Caco-2 (cell line): ENCODE measurements around the gene PDRG1. TPM values are rescaled to one million over a fixed set of nuclear protein-coding genes. Genes with fewer than 3 reads are reported as not detected.

Experiments
- BruUV-seq: library from RNA; stranded (reverse); fragments of 400-500 nt; replicated peaks from 2 replicates; lab custom pipeline; 2021; lab: Mats Ljungman, UMichigan
- CTCF ChIA-PET: fragments of 300-600 bp; sonication (Branson Sonifier 250); formaldehyde crosslinking; loops from one replicate; lab custom pipeline; 2022; ENCODE audit warnings: antibody characterized with exemption; lab: Charles Lee
- POLR2A ChIA-PET: fragments of 300-600 bp; sonication (Branson Sonifier 250); formaldehyde crosslinking; loops from one replicate; lab custom pipeline; 2022; ENCODE audit warnings: antibody characterized with exemption; lab: Charles Lee
- DNase-seq, 2 experiments: peaks; one replicate each; pipeline versions ENCODE4 v3.0.0 to v3.0.0-alpha.2; 2020 to 2022
- H3K27me3 ChIP-seq: replicated peaks from 2 replicates; pipeline ENCODE4 v1.6.0; 2011; ENCODE audit warnings: low read length; ENCODE audit not compliant: control insufficient read depth, insufficient read depth
- H3K36me3 ChIP-seq: 2 replicates; pipeline ENCODE4 v1.5.1; 2011; ENCODE audit warnings: low read length; ENCODE audit not compliant: control insufficient read depth, insufficient read depth
- H3K4me1 ChIP-seq: fragments of 250-450 bp; sonication (Bioruptor Pico); 2 replicates; pipeline ENCODE4 v1.5.1; 2020; ENCODE audit warnings: mild to moderate bottlenecking
- H3K4me3 ChIP-seq: 2 replicates; pipeline ENCODE4 v1.5.1; 2011; ENCODE audit warnings: low read depth, mild to moderate bottlenecking, control low read depth, low read length
- H3K9me3 ChIP-seq: fragments of 250-450 bp; sonication (Bioruptor Pico); 2 replicates; pipeline ENCODE4 v1.5.1; 2020; ENCODE audit warnings: mild to moderate bottlenecking, moderate library complexity
- H3K27ac Mint-ChIP-seq: one replicate; pipeline ENCODE4 v1.8.0; 2022; ENCODE audit warnings: mixed read lengths; ENCODE audit not compliant: unreplicated experiment
- H3K27me3 Mint-ChIP-seq: one replicate; pipeline ENCODE4 v1.8.0; 2022; ENCODE audit warnings: mixed read lengths; ENCODE audit not compliant: insufficient read depth, unreplicated experiment
- H3K36me3 Mint-ChIP-seq: one replicate; pipeline ENCODE4 v1.8.0; 2022; ENCODE audit warnings: mild to moderate bottlenecking, mixed read lengths; ENCODE audit not compliant: insufficient read depth, unreplicated experiment
- H3K4me1 Mint-ChIP-seq: one replicate; pipeline ENCODE4 v1.8.0; 2022; ENCODE audit warnings: low read depth, mixed read lengths; ENCODE audit not compliant: unreplicated experiment
- H3K4me3 Mint-ChIP-seq: one replicate; pipeline ENCODE4 v1.8.0; 2022; ENCODE audit warnings: mild to moderate bottlenecking, moderate library complexity, mixed read lengths; ENCODE audit not compliant: unreplicated experiment
- H3K9me3 Mint-ChIP-seq: one replicate; pipeline ENCODE4 v1.8.0; 2022; ENCODE audit warnings: mixed read lengths; ENCODE audit not compliant: unreplicated experiment
- intact Hi-C: fragments of 100-400 bp; cut with micrococcal nuclease; formaldehyde crosslinking; loops from one replicate; pipeline ENCODE4 v1.10.0; 2022; ENCODE audit not compliant: unreplicated experiment
- total RNA-seq: library from RNA; stranded (reverse); gene quantifications from 2 replicates; pipeline ENCODE4 v1.2.3, GENCODE V29; 2022
- TF ChIP-seq, protein P1 (sequence below), 2 experiments: fragments of 200-600 bp in 1 of 2; IDR thresholded peaks; 1 replicate in 1 of 2; 2 replicates in 1 of 2; pipeline versions ENCODE4 v1.5.1 to v1.8.0; 2011 to 2022; ENCODE audit warnings: antibody characterized with exemption in 1 of 2, control low read depth in 1 of 2, inconsistent platforms in 1 of 2, low read depth in 1 of 2, low read length in 1 of 2, mild to moderate bottlenecking in 1 of 2, moderate library complexity in 1 of 2; ENCODE audit not compliant: insufficient read depth in 1 of 2, severe bottlenecking in 1 of 2, unreplicated experiment in 1 of 2

The PDRG1 gene
- total RNA-seq, 1 experiment from 2014 or later: 56.8 TPM

DNA sequence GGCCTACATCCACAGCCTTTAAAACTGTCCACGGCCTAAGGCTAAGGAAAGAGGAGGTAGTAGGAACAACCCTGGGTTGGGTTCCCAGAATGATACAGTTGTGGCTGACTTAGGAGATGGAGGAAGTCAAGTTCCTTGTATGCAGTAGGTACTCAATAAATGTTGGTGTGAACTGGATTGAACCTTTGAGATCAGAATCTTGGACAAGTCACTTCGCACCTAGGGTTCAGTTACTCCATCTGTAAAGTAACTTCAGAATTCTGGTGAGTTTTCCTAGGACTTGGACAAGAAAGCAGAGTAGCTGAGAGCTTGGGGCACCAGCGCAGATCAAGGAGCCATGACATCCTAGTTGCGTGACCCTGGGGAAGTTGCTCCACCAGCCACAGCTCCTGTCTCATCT is 25.2 kb upstream of the PDRG1 start:
- H3K36me3 Mint-ChIP-seq: no peaks in the 10 kb centered on the region
- DNase-seq: no peak
- ChIA-PET CTCF (interaction anchor here (0.9 kb wide), 1 partner anchor 366 kb away, joined by 3 read pairs; no protein-coding TSS in a partner anchor), POLR2A (no interaction called here)
- Histone ChIP-seq H3K9me3 (no peaks in the 10 kb centered on the region), H3K36me3 (no peaks in the 10 kb centered on the region), H3K4me1 (0 out of 2 replicates have a peak, but pooled peaks cover 6% of the 10 kb centered on the region), H3K4me3 (no peak overlapping the region), H3K27me3 (0 out of 2 replicates have a peak, but pooled peaks cover 1% of the 10 kb centered on the region)
- H3K27me3 Mint-ChIP-seq: peaks cover 37% of the 10 kb centered on the region
- H3K27ac Mint-ChIP-seq: no peak overlapping the region
- TF ChIP-seq, protein P1, sequence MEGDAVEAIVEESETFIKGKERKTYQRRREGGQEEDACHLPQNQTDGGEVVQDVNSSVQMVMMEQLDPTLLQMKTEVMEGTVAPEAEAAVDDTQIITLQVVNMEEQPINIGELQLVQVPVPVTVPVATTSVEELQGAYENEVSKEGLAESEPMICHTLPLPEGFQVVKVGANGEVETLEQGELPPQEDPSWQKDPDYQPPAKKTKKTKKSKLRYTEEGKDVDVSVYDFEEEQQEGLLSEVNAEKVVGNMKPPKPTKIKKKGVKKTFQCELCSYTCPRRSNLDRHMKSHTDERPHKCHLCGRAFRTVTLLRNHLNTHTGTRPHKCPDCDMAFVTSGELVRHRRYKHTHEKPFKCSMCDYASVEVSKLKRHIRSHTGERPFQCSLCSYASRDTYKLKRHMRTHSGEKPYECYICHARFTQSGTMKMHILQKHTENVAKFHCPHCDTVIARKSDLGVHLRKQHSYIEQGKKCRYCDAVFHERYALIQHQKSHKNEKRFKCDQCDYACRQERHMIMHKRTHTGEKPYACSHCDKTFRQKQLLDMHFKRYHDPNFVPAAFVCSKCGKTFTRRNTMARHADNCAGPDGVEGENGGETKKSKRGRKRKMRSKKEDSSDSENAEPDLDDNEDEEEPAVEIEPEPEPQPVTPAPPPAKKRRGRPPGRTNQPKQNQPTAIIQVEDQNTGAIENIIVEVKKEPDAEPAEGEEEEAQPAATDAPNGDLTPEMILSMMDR (IDR thresholded peaks at IDR 0.05; ENCODE audit: insufficient read depth in 1 of 2, low read depth in 1 of 2, low read length in 1 of 2, severe bottlenecking in 1 of 2, unreplicated experiment in 1 of 2): no peak
- no peak overlapping the region for H3K4me3 Mint-ChIP-seq
- no peaks in the 10 kb centered on the region for H3K4me1 Mint-ChIP-seq
- intact Hi-C loops: loop anchor here (5.0 kb wide), 1 partner anchor 115 kb away; no protein-coding TSS in a partner anchor
- no peaks in the 10 kb centered on the region for H3K9me3 Mint-ChIP-seq
- BruUV-seq: no TSS peak

DNA sequence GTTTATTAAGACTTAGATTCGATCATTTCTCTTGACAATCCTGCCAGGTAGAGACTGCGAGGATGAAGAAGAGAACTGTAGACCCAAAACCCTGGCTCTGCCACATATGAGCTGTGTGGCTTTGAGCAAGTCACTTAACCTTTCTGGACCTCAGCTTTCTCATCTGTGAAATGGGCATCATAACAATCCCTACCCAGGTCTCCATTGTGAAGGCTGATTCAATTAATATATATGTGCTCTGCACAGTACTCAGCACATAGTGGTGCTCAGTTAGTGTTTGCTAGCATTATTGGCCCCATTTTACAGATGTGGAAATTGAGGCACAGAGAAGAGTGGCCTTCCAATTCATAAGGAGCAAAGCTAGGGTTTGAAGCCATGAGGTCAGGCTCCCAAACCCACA is 24.0 kb upstream of the PDRG1 start:
- no peak for DNase-seq
- H3K27me3 Mint-ChIP-seq: peaks cover 34% of the 10 kb centered on the region
- no TSS peak for BruUV-seq
- 0 out of 2 replicates have a peak, but pooled peaks cover 7% of the 10 kb centered on the region for H3K4me1 ChIP-seq
- no peak overlapping the region for H3K27ac Mint-ChIP-seq
- H3K9me3 ChIP-seq: no peaks in the 10 kb centered on the region
- no peaks in the 10 kb centered on the region for H3K36me3 Mint-ChIP-seq
- TF ChIP-seq, protein P1 (IDR thresholded peaks at IDR 0.05; ENCODE audit: insufficient read depth in 1 of 2, low read depth in 1 of 2, low read length in 1 of 2, severe bottlenecking in 1 of 2, unreplicated experiment in 1 of 2): no peak
- no peaks in the 10 kb centered on the region for H3K36me3 ChIP-seq
- no peaks in the 10 kb centered on the region for H3K4me1 Mint-ChIP-seq
- ChIA-PET CTCF (interaction anchor here (0.8 kb wide), 1 partner anchor 24 kb away, joined by 4 read pairs; the partner anchor contains the start of gene PDRG1), POLR2A (no interaction called here)
- H3K4me3 Mint-ChIP-seq: no peak overlapping the region
- no peaks in the 10 kb centered on the region for H3K9me3 Mint-ChIP-seq
- intact Hi-C loops: loop anchor here (5.0 kb wide), 1 partner anchor 116 kb away; no protein-coding TSS in a partner anchor
- H3K27me3 ChIP-seq: 0 out of 2 replicates have a peak, but pooled peaks cover 1% of the 10 kb centered on the region
- no peak overlapping the region for H3K4me3 ChIP-seq

DNA sequence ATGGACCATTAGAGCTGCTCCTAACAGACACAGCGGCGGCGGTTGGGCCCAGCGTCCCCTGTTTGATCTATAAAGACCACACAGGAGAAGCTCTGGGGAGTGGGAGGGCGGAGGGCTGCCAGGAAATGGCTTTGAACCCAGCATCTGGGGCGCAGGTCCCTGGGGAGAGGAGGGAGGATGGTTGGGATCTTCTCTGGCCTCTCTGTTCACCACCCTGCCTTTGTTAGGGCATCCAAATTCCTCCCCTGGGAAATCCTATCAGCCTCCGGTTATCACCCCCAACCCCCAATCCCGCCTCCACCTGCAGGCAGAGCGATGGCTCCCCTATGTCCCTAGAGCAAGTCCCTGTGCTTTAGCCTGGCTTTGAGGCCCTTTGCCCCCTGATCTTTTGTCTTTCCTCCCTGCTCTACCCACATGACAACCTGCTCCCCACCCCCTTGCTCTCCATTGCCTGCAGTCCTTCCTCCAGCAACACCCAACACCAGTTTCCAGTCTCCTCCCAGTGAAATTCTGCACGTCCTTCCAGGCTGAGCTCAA is 23.2 kb upstream of the PDRG1 start:
- TF ChIP-seq, protein P1 (IDR thresholded peaks at IDR 0.05; ENCODE audit: insufficient read depth in 1 of 2, low read depth in 1 of 2, low read length in 1 of 2, severe bottlenecking in 1 of 2, unreplicated experiment in 1 of 2): no peak
- H3K4me3 Mint-ChIP-seq: no peak overlapping the region
- intact Hi-C loops: loop anchor here (5.0 kb wide), 1 partner anchor 117 kb away; no protein-coding TSS in a partner anchor
- BruUV-seq: no TSS peak
- no peaks in the 10 kb centered on the region for H3K4me1 Mint-ChIP-seq
- no peak for DNase-seq
- H3K9me3 Mint-ChIP-seq: no peaks in the 10 kb centered on the region
- Histone ChIP-seq H3K27me3 (0 out of 2 replicates have a peak, but pooled peaks cover 1% of the 10 kb centered on the region), H3K4me1 (0 out of 2 replicates have a peak, but pooled peaks cover 7% of the 10 kb centered on the region), H3K36me3 (no peaks in the 10 kb centered on the region), H3K4me3 (no peak overlapping the region), H3K9me3 (no peaks in the 10 kb centered on the region)
- no peaks in the 10 kb centered on the region for H3K36me3 Mint-ChIP-seq
- POLR2A ChIA-PET: no interaction called here
- CTCF ChIA-PET: interaction anchor here (0.8 kb wide), 1 partner anchor 23 kb away, joined by 4 read pairs; the partner anchor contains the start of gene PDRG1
- H3K27ac Mint-ChIP-seq: no peak overlapping the region
- peaks cover 39% of the 10 kb centered on the region for H3K27me3 Mint-ChIP-seq
